GM21529 (cell line): ENCODE results near the gene TBC1D21.

Source experiments
- ATAC-seq: cut with Tn5 transposase; IDR thresholded peaks from one replicate; pipeline ENCODE4 v1.9.1; 2021; ENCODE audit not compliant: unreplicated experiment

TBC1D21 gene

GRCh38 chr15:73888224-73889041 is 15.1 kb downstream of the TBC1D21 start:
- ATAC-seq: no peak

- no peak for ATAC-seq
Measured at GRCh38 chr15:73889053-73889761, 15.8 kb downstream of the TBC1D21 start.

DNA sequence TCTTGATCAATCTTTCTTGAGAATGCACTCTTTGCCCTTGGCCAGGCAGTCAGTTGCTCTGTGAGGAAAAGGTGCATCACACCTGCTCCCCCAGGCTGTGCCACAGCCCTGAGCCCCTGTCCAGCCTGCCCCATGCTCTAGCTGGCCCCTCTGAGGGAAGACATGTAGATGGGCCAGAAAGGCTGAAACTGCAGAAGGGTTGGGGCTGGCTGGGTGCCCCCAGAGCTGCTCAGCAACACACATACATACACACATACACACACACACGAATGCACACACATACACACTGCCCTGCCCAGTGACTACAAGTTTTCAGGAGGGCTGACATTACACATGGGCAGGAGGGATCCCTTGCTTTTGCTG is 16.4 kb downstream of the TBC1D21 start:
- ATAC-seq: no peak

DNA sequence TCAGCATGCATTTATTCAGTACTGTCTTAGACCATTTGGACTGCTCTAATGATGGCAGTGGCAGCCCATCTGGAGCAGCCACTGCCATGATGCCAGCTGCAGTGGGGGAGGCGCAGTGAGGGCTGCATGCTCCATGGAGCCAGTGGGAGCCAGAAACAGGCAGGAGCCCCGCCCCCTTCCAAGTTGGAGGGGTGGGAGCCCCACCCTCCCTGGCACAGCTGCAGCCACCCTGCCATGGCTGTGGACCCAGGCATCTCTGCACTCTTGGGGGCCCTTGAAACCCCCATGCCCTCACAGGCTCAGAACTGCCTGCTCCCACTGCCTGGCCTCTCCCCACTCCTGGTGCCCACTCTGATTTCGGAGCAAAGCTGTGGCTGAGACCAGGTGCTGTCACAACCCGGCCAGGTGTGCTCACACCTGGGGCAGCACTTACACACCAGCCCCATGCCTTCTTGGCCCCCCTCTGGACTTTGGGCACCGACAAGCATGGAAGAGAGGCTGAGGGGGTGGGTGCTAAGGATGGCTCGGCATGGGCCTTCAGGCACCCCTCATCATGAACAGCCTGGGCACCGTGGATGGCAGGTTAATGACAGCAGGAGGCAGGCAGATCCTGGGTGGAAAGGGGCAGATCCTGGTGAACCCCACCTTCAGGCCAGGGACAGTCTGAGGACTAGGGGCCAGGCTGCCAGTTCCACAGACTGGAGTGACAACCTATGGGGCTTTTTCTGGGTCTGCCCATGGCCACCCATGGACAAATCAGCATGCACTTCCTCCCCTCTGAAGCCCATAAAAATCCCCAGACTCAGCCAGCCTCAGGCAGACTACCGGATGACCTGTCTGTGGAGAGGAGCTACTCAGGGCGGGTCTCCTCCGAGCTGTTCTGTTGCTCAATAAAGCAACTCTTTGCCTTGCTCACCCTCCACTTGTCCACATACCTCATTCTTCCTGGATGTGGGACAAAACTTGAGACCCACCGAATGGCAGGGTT is 18.3 kb downstream of the TBC1D21 start:
- ATAC-seq: no peak

DNA sequence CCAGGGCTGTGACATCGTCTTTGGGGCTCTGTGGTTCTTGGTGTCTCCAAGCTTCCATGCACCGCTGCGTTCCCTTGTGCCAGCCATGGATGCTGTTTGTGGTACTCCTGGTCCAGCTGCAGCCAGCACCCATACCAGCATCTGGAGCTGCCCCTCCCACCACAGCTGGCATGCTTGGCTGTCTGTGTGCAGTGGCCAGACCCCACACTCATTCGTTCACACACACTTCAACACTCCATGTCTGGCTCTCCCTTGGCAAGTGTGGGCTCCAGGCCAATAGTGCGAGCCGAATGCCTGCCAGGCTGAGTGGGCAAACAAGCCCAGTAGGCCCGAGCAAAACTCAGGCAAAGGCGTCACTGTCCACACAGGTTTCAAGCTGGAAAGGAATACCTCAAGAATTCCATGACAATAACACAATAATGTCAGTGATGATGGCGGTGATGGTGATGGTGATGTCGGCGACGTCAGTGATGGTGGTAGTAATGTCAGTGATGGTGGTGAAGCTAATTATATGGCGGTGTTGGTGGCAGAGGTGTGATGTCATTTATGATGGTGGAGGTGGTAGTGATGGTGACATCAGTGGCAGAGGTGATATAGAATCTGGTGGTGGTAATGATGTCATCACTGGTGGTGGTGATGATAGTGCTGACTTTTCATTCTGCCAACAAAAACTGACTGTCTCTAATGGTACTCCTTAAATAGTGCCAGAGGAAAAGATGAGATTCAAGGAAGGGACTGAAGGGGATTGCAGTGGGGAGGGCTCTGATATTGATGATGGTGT is 19.3 kb downstream of the TBC1D21 start:
- no peak for ATAC-seq

DNA sequence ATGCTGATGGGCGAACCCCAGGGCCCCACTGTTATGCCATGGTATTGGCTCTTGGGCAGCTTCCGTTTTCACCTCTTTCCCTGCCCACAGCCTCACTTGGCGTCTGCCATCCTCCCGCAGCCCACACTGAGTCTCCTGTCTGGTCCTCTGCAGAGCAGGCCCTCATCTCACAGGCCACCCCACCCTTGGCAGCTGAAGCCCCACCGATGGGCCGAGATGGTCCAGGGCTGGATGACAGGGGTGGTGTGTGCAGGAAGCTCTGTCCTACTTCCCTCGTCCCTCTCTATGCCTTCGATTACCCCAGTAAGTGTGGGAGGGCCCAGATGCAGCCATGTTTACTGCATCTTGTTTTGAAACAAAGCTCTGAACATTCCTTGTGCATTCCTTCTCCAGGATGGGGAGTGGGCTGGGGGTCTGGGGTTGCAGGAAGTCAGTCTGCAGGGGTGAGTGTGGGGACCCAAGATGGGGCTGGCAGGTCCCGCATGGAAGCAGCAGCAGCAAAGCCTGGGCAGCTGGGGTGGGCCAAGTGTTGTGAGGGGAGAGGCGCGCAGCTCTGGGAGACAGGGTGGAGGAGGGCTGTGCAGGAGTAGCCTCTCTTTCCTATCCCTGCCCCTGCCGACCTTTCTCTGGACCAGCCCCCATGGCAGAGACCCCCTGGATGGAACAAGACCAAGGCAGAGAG is 20.9 kb downstream of the TBC1D21 start:
- no peak for ATAC-seq

DNA sequence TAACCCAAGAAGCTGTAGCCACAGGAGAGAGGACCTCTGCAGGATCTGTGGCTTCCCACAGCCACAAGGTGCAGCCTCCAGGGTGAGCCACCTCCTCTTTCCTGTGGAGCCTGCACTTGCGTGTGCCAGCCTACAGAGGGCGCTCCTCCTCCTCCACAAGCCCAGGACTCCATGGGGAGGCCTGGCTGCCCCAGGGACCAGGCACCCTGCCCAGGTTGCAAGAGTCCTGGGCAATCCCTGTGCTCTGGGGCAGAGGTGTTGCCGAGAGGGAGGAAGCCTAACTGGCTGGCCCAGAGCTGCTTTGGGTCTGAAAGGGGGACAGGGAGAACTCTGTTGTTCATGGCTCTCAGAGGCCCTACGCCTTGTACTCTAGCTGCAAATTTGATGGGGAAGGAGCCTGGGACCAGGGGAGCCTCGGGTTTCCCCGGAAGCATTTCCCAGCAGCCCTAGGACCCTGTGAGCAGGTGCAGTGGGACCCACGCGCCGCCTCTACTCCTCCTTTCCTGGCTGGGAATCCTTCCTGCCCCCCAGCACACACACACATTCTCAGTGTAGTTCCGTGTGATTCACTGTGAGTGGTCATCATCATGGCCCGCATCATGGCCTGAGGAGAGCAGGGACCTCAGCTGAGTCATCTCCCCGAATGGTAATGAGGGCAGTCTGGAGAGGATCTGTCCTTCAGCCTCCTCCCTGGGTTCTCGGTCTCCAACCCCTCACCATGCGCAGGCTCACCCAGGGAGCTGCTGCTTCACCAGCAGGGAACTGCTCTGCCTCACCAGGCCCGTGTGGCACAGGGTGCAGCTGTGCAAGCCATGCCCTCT is 24.3 kb downstream of the TBC1D21 start:
- ATAC-seq: no peak

DNA sequence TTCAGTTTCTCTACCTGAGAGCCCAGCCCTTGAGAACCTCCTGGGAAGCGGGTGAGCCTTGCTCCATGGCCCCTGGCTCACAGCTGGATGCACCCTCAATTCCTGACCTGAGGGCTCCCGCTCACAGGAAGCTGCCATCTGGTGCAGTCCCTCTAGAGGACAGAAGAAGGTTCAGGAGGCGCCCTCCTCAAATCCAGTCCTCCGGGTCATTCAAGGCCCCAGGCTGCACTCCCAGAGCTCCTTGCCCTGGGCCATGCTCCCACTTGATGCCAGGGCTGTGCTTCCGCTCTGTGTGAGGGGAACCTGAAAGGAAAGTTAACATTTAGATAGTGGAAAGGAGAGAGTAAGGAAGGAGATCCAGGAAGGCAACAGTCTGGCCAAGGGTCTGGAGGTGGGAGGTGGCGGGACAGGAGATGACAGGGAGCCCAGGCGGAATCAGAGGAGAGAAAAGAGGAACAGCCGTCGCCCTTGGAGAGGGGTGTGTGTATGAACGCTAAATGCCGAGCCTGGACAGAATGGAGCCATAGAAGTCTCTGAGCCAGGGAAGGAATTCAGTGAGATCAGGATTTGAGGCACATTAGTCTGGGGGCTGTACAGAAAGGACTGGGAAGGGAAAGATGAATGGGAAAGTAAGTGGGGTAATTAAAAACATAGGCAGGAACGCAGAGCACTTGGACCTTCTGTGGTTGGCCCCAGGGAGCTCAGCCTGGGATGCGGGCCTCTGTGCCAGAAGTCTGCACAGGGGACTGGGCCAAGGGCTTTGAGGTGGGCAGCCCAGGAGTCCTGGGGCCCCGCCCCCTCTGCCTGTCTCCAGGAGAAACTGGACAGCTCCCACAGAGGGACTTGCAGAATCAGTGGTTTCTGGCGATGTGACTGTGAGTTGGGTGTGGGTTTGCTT is 26.1 kb downstream of the TBC1D21 start:
- no peak for ATAC-seq

DNA sequence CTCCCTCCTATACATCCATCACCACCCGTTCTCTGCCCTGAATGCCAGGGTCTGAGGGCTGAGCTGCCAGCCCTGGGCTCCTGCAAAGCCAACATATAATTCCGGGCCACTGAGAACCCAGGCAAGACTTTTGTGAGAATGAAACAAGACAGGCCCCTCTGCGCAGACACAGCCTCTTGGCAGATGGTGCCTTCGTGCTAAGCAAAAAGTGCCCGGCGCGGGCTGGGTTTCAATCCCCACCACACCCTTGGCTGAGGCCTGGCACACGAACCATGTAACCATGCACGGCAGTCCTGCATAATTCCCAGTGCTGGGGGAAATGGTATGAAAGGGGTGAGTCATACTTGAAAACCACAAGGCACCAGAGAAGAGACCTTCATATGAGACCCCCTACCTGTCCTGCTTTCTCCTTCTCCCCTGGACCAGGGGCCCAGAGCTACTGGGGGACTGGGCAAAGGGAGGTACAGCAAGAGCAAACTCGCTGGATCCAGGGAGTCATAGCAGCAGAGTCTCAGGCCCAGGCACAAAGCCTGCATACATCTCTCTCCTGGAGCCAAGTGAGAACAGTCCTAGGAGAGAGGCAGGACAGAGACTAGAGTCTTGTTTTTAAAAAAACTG is 26.8 kb downstream of the TBC1D21 start:
- no peak for ATAC-seq

DNA sequence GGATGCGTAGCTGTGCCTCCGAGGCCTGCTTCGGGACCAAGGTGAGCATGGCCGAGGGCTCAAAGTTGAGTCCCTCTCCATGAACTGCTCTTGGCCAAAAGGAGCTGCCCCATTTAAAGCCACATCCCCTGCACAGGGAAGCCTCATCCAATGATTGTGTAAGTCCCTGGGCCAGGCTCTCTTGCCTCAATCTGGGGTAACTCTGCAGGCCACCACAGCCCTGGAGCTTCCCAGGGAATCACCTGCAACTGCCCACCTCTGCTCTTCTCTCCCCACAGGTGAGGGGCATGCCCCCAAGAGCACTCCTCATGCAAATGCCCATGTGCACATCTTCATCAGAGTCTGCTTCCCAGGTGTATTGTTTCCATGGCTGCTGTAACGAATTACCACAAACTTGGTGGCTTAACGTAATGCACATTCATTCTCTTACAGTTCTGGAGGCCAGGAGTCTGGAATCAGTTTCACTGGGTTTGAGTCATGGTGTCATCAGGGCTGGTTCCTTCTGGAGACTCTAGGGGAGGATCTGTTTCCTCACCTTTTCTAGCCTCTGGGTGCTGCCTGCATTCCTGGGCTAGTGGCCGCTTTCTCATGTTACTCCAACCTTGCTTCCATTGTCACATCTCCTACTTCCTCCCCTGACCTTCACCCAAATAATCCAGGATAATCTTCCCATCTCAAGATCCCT is 27.9 kb downstream of the TBC1D21 start:
- no peak for ATAC-seq

DNA sequence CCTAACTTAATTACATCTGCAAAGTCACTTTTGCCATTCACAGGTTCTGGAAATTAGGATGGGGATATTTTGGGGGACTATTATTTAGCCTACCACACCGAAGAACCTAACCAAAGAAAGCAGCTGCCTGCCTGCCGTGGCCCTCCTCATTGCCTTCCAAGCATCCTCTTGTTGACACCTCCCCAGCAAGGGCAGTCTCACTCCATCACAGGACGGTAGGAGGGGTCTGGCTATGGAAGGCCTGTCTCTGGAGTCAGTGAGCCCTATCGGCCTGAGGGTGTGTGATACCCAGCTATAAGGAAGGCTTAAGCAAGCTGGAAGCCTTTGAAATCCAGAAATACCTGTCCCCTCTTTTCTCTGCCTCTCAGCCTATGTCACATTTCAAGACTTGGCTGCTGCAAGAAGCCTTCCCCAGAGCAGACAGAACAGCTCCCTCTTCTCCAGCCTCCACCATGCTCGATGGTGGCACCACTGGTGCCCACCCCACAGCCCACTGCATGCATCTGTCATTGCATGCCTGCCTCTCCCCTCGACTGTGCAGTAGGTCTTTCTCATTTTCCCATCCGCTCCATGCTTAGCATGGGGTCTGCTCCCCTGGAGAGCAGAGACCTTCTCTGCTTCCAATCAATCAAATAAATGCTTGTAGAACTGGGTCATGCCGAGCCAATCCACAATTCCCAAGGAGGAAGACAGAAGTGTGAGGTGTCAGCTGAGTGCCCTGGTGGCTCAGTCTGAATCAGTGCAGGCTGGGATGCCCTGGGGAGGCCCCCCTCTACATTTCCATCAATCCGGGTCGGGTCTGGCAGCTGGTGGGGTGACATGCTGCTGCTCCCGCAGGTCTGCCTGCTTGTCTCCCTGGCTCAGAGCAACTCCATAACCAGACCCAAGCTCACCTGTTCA is 29.0 kb downstream of the TBC1D21 start:
- no peak for ATAC-seq

- no peak for ATAC-seq
Measured at GRCh38 chr15:73904026-73904815, 30.9 kb downstream of the TBC1D21 start.

DNA sequence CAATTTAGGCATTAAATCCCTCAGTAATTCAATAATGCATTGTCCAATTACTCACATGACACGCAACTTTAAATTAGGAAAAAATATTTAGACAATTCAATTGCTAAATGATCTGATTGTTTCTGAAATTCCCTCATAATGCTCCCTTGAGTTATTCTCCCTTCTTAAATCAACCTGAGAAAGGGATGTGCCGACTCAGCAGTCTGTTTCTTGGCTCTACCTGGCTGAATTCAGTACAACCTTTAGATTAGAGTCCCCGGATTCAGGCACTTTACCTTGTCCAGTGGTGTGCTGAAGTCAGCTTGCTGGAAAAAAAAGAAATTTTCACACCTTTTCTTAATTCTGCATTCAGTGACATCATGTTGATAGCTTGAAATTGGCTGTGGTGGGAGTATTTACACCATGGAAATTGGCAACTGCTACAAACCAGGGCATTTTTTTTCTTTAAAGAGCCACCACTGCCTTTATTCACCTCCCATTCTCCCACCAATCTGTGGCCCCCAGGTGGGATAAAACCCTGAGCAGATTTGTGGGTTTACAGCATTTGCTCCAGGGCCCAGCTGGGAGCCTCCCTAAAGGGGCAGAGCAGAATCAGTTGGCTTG is 32.0 kb downstream of the TBC1D21 start:
- no peak for ATAC-seq

- no peak for ATAC-seq
Measured at GRCh38 chr15:73906346-73907034, 33.1 kb downstream of the TBC1D21 start.
